NCI-H1105 (cell line): ENCODE data around the gene PTPRQ.
A peak's percentile ranks its signal among the peaks of the same experiment; 100 is the strongest.
"Not testable (repeated sequence)": the region's sequence is repeated elsewhere in the genome, so short reads cannot be mapped to it uniquely, and the experiment has no call there.

Experiments
- DNase-seq: peaks from one replicate; lab custom pipeline; 2025; lab: John Stamatoyannopoulos, UW

PTPRQ gene

DNA sequence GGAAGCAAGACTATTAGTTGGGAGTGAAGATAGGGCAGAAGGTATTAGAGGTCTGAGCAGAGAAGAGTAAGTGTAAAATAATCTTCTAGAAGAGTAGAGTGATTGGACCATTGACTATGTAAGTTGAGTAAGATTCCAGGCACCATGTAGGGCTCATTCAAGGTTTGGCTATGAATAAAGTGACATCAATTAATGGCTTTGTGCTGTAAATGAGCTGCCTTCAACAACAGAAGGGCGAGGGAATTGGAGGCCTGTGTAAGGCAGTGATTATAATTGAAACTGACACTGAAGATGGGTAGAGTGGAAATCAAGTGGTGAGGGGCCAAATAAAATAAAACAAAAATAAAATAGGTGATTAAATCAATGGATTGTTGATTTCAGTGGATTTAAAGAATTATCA lies 26.4 kb downstream of the PTPRQ start:
- DNase-seq, result no peak

DNA sequence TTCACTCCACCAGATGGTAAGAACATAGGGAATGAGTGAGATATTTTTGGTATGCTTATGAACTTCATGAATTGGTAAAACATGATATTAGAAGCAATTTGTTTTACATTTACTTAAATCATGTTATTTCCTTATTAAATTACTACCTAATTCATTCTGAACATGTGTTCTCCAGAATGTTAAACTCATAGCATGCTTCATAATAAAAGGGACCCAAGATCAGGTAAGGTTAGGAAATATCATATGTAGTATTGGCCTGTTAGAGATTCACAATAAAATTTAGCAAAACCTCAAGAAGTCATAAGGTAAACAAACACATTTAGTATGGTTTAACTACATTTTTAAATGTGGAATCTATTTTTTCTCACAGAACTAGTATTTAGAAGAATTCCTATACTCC lies 28.2 kb downstream of the PTPRQ start:
- no peak for DNase-seq

DNA sequence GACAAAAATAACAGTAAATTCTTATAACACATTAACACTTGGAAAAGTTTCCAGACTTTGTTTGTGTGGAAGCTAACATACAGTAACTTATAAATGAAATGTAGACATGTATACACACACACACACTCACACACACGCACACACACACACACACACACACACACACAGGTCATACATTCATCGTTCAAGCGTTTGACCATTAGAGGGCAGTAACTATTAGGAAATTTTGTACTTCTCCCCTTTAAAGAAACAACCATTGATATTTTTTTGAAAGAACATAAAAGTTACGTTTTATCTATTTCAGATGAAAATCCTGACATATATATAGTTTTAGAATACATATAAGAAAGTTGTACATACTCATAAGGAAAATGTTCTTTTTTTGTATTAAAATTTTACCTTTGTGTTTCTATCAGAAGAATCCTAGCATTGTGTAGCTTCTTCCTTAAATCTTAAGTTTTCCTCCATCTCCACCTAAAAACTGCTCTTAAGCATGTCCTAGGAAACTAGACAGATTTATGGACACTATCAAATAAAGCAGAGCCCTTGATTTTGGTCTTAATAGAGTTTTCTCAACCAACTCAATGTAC lies 29.0 kb downstream of the PTPRQ start:
- DNase-seq, result peak; percentile 49

DNA sequence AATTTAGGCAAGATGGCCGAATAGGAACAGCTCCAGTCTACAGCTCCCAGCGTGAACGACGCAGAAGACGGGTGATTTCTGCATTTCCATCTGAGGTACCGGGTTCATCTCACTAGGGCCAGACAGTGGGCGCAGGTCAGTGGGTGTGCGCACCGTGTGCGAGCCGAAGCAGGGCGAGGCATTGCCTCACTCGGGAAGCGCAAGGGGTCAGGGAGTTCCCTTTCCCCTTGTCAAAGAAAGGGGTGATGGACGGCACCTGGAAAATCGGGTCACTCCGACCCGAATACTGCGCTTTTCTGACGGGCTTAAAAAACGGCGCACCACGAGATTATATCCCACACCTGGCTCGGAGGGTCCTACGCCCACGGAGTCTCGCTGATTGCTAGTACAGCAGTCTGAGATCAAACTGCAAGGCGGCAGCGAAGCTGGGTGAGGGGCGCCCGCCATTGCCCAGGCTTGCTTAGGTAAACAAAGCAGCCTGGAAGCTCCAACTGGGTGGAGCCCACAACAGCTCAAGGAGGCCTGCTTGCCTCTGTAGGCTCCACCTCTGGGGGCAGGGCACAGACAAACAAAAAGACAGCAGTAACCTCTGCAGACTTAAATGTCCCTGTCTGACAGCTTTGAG lies 33.6 kb downstream of the PTPRQ start:
- not testable (repeated sequence) for DNase-seq

DNA sequence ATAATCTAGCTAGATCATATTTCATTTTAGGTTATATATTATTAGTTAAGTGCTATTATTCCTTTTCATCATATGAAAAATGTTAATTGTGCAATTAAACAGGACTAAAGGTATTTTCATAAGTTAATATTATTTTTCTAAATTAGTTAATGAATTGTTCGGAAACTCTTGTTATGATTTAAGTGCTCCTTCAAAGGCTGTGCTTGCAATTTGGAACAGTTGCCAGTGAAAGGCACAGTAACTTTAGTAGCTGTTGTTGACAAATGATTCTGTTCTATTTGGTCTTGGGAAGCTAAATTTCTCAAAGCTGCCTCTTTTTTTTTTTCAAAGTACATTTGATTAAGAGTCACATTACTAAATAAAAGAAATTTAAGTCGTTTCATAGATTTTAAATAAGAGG lies 40.7 kb downstream of the PTPRQ start:
- no peak for DNase-seq

DNA sequence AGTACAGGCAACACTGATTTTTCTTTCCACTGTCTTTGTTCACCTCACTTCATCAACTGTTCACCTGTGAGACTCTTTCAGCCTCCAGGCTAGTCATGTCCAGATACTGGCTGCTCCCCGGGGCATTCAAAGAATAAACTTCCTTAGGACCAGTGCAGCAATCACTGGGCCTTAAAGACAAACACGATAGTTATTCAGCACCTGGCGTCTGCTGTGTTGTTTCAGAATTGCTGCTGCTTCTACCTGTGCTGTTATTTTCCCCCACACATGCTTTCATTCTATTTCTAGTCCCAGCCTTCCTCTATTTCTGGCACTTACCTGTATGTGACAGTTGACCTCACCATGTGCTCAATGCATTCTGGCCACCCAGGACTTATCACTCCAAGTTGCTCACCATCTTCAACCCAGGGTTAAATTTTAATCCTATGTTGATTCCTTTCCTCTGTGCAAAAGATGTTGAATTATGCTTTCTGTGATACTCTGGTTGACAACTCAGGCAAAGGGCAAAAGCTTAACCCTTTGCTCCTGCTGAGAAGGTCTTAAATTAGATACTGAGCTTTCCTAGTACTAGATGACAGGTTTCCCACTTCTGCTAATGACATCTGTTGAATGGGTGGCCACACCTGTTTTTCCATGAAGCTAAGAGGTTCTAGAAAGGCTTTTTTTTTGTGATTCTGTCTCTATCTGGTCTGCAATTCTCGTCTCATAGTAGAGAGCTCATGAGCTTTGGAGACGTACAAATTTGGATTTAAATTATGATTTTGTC lies 41.4 kb downstream of the PTPRQ start:
- DNase-seq, result no peak

DNA sequence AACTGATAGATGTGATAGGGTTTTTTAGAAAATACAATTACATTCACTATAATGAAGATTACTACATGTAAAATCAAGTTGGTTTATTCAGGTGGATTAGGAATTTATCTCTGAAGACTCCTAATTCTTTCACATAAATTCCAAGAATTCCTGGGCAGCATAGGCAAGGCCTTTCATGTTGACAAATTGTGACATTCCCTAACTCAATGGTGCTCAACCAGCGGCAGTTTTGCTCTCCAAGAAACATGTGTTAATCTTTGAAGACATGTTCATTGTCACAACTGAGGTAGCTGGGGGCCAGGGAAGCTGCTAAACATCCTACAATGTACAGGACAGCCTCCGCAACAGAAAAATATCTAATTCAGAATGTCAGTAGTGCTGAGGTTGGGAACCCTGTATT lies 46.3 kb downstream of the PTPRQ start:
- DNase-seq, result no peak

DNA sequence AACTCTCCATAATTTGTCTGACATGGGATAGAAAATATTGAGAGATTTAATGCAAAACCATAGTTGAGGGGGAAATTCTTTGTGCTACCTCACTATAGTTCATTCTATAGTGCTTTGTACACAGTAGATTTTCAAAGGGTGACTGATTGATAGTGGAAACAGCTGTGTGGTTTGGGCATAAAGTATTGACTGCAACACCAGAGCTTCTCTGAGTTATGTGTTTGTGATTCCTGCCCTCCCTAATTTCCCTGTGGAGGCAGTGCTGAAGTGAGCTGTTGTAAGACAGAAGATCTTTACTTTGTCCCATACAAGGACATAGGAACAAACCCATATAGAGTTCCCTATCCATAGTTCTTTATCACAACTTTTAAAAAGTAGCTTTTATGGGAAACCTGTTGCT lies 47.1 kb downstream of the PTPRQ start:
- no peak for DNase-seq

DNA sequence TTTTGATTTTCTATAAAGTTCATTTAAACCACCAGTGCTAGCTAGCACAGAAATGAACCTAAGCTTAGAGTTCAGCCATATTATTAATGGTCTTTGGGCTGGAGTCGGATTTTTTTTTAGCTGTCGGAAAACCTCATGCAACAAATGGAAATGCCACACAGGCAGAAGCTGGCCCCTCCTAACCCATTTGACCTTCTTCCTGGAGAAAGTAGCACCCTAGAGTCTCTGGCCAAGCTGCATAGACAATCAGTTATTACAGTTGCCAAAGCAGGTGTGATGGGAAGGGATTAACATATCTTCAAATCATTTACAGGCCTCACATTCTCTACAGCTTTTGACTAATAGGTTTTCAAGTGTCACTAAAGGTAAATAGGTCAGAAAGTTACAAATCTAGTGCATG lies 49.4 kb downstream of the PTPRQ start:
- DNase-seq, result no peak

DNA sequence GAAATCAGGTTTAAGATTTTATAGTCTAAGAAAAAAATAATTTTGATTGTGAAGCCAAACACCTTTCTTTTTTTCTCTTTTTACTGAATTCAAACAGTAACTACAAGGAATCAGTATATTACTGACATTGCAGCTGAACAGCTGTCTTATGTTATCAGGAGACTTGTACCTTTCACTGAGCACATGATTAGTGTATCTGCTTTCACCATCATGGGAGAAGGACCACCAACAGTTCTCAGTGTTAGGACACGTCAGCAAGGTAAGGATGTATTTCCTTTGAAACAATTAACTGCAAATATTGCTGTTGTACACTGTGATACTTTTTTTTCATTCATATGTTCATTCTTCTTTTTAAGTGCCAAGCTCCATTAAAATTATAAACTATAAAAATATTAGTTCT lies 50.8 kb downstream of the PTPRQ start:
- no peak for DNase-seq

DNA sequence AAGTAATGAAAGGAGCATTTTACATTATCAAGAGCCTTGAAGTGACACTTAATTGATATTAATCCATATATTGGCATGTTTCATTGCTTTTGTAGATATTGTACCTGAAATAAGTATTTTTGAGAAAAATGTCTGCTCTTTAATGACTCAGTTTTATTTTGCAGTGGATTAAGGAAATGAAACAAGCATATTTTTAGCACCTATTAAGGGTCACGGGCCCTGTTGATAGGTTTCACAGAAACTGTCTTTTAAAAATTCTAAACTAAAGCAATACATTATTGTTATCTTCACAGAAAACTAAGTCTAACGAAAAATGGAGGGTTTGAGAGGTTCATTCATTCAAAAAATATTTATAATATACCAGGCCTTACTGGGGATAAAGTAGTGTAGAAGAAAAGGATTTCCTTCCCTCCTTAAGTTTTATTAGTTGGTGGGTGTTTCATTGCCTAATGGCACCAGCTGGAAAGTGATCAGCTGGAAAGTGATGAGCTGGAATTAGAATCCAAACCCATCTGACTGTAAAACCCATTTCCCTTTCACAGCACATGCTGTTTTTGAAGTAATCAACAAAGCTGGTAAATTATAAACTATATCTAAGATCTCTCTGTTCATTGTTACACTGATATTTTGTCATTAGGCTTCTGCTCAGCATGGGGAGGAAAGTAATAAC lies 54.2 kb downstream of the PTPRQ start:
- DNase-seq, result no peak

DNA sequence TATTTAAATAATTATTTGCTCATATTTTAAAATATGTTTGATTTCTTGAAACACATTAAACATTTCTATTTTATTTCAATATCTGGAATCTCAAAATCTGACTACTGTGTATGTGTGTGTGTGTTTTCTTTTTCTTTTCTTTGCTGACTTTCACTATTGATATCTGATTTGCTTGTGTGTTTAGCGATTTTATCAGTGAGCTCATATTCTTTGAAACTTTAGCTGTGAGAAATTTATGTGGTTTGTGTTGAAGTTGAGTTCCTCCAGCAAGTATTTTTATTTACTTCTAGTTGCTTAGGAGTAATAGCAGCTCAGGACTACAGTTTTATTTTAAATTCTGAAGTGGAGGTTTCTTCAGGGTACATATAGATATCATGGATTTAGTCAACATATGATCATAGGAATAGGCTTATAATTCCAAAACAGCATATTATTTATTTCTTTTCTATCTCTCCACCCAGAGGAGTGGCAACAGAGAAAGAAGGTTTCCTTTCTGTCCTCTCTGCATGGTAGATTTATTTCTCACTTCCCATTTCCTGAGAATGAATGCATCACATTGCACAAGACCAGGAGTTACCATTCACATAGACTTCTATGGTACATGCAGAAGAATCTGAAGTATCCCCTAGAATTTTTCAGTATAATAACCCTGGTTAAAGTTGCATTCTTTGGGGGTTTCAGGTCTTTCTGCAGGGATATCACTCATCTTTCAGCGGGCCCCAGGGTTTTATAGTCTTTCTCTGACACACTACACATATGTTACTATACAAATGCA lies 60.5 kb downstream of the PTPRQ start:
- DNase-seq, result no peak

DNA sequence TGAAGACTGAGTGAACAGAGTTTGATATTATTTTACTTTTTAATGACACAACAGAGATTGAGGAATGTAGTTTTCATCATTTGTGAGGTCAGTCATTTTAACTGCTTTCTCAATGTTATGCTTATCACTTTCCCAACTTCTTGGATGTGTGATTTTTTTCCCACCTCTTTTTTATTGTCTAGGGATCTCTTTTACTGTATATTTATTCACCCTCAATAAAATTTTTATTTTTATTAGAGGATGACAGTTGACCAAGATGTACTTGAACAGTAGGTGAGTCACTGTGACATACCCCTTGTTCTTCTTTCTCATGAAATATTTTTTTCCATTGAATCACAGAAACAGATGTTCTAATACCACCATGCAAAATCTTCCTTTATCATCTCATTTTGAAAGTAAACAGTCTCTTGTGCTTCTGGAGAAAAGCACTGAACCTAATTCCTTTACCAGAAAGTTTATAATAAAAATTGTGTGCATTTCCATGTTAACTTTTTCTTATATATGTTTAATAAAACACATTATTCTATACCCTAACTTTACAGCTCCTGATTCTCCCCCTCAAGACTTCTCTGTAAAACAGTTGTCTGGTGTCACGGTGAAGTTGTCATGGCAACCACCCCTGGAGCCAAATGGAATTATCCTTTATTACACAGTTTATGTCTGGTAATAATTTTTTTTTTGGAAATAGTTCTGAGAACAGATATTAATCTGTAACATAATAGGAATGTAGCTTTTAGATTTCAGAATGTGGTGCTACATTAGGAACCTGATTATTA lies 65.9 kb downstream of the PTPRQ start:
- DNase-seq, result peak; percentile 6

DNA sequence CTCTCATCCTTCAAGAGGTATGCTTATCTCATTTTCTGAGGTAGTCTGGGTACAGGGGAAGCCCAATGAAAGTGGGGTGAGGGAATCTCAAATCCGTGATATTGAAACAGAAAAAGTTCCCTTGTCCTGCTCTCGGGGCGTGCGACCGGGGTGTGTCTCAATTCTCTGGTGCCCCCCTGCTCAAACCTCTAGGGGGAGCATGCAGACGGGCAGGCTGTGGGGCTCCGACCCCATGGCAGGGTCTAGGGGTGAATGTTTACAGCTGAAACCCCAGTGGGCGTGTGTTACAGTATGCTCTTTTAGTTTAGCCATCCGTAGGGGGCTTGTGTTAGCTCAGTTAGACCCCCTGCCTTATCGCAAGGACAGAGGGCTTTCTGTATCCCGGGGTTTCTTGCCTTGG lies 68.7 kb downstream of the PTPRQ start:
- no peak for DNase-seq

DNA sequence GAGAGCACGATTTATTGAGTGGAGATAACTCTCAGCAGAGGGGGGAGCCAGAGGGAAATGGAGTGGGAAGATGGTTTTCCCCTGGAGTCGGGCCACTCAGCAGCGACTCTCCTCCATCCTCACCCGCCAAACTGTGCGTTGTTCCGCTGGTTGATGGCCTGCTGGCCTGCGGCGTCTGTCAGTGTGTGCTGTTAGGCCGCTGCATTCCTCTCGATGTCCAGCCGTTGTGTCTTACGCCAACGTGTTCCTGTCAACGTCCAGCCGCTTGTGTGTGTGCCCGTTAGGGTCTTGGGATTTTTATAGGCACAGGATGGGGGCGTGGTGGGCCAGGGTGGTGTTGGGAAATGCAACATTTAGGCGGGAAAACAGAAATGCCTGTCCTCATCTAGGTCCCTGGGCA lies 69.2 kb downstream of the PTPRQ start:
- DNase-seq, result no peak

DNA sequence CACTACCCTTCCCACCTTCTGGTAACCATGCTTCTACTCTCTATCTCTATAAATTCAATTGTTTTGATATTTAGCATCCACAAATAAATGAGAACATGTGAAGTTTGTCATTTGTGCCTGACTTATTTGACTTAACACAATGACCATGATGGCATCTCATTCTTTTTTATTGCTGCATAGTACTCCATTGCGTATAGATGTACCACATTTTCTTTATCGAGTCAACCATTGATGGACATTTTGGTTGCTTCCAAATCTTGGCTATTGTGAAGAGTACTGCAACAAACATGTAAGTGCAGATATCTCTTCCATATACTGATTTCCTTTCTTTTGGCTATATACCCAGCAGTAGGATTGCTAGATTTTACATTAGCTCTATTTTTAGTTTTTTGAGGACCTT lies 73.6 kb downstream of the PTPRQ start:
- DNase-seq, result no peak

DNA sequence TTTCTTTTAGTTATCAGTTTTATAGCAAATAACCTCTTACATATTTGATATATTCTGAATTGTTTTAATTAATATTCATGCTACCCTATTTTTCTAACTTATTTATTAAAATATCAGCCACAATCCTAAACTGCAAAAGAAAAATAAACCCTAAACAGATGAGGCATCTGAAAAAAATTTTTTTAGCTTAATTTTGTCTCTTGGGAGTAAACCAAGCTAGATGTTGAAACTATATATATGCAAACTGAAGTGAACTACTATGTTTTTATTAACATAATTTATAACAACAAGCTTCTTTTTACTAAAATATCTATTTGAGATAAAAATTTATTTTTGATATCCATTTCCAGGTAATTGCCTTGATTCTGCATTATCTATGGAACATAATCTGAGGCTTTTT lies 87.6 kb downstream of the PTPRQ start:
- no peak for DNase-seq

DNA sequence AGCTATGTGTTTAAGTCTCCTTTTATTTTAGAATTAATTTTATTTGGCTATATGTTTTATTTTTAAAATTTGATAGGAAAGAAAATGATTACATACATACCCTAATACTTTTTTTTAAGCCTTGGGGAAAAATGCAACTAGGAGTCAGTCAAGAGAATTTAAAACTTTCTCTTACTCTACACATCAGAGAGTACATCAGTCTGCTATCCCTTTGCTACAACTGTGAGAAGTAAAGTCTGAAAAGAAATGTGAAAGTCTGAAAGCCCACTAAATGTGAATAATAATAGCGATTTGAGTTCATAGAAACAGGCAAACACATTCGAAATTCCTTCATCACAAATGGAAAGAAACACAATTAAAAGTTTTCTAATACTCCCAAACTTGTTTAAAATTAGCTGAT lies 95.0 kb downstream of the PTPRQ start:
- no peak for DNase-seq

DNA sequence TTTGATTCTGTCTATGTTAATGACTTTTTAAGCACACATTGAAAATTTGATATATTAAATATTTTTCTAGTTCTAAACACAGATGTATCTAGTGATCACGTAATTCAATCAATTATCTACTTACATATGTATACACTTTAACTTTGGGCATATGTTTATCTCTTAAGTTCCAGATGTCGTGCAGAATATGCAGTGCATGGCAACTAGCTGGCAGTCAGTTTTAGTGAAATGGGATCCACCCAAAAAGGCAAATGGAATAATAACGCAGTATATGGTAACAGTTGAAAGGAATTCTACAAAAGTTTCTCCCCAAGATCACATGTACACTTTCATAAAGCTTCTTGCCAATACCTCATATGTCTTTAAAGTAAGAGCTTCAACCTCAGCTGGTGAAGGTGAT lies 105.3 kb downstream of the PTPRQ start:
- DNase-seq, result no peak

DNA sequence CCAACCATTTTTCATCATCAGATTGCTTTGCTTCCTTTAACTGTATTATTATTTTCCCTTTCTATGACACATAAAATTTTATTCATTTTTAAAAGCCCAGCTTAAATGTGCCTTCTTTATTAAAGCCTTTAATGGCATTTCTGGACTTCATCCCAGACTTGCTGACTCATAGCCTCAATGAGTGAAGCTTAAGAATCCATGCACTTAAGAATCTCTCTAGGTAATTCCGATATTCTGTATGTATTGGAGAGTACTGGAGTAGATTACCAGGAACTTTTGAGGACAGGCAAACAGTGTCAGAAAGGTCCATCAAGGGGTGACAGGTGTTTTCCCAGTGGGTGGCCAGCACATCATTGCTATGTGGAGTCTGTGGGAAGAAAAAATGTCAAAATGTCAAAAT lies 107.9 kb downstream of the PTPRQ start:
- DNase-seq, result no peak

DNA sequence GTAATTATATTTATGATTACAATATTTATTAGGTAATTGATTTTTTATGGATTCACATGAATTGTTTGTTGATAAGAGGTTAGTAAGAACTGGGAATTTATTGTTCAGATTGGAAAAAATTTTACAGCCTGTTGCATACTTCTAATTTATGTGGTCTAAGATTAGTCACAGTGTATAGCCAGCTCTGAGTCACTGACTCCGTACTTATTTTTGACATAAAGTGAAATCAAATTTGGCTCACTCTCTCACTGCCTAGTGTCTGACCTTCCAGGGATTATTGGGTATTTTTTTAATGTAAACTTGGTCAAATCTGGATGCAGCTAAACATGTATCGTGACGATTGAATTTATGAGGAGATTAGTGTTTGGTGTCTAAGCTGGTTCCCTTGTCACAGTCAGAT lies 109.3 kb downstream of the PTPRQ start:
- no peak for DNase-seq

DNA sequence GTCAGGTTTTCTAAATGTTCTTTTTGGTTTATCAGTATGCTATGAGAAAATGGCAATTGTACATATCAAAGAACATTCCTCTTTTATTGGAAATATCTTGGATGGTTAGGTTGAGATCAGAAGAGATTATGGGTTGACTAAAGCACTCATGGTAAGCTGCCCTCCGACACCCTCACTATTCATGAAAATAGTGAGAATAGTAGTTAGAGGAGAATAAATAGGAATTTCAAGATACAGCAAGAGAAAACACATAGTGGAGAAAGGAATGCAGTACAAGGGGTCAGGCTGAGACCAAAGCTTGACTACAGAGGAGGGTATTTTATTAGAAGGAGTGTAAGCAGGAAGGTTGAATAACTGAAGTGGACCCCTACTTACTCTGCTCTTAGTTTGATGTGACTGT lies 112.5 kb downstream of the PTPRQ start:
- DNase-seq, result no peak
